Ishikawa (cell line): ENCODE data around the gene PLXDC2.

Experiments
- CEBPB ChIP-seq: IDR thresholded peaks from 2 replicates; pipeline ENCODE4 v1.6.1; 2012
- CREB1 ChIP-seq: IDR thresholded peaks from 2 replicates; pipeline ENCODE4 v1.6.1; 2012; ENCODE audit warnings: low read depth
- EGR1 ChIP-seq: IDR thresholded peaks from 2 replicates; pipeline ENCODE4 v1.6.1; 2012
- EP300 ChIP-seq: IDR thresholded peaks from 2 replicates; pipeline ENCODE4 v1.6.1; 2012; ENCODE audit warnings: borderline replicate concordance
- FOXM1 ChIP-seq: IDR thresholded peaks from 2 replicates; pipeline ENCODE4 v1.6.1; 2012; ENCODE audit warnings: low read depth, borderline replicate concordance
- MAX ChIP-seq: IDR thresholded peaks from 2 replicates; pipeline ENCODE4 v1.6.1; 2012
- NFIC ChIP-seq: IDR thresholded peaks from 2 replicates; pipeline ENCODE4 v1.6.1; 2012
- RAD21 ChIP-seq: IDR thresholded peaks from 2 replicates; pipeline ENCODE4 v1.6.1; 2012; ENCODE audit warnings: low read depth
- TAF1 ChIP-seq: IDR thresholded peaks from 2 replicates; pipeline ENCODE4 v1.6.1; 2012; ENCODE audit warnings: low read depth, mild to moderate bottlenecking
- TCF12 ChIP-seq: IDR thresholded peaks from 2 replicates; pipeline ENCODE4 v1.6.1; 2012; ENCODE audit warnings: low read depth
- TEAD4 ChIP-seq: IDR thresholded peaks from 2 replicates; pipeline ENCODE4 v1.6.1; 2012
- YY1 ChIP-seq: IDR thresholded peaks from 2 replicates; pipeline ENCODE4 v1.6.1; 2012; ENCODE audit warnings: low read depth
- ZBTB7A ChIP-seq: IDR thresholded peaks from 2 replicates; pipeline ENCODE4 v1.6.1; 2012; ENCODE audit warnings: low read depth
- TF ChIP-seq, protein P1 (sequence below): IDR thresholded peaks from 2 replicates; pipeline ENCODE4 v1.6.1; 2012; ENCODE audit warnings: low read depth, mild to moderate bottlenecking
- TF ChIP-seq, protein P2 (sequence below): IDR thresholded peaks from 2 replicates; pipeline ENCODE4 v1.6.1; 2012

Gene PLXDC2

GRCh38 chr10:20173046-20173445 is 356.8 kb downstream of the PLXDC2 start:
- no peak for TF ChIP-seq FOXM1
- TF ChIP-seq EGR1: no peak
- no peak for TF ChIP-seq ZBTB7A
- no peak for TF ChIP-seq CEBPB
- no peak for TF ChIP-seq YY1
- no peak for TF ChIP-seq RAD21
- TF ChIP-seq, protein P1, sequence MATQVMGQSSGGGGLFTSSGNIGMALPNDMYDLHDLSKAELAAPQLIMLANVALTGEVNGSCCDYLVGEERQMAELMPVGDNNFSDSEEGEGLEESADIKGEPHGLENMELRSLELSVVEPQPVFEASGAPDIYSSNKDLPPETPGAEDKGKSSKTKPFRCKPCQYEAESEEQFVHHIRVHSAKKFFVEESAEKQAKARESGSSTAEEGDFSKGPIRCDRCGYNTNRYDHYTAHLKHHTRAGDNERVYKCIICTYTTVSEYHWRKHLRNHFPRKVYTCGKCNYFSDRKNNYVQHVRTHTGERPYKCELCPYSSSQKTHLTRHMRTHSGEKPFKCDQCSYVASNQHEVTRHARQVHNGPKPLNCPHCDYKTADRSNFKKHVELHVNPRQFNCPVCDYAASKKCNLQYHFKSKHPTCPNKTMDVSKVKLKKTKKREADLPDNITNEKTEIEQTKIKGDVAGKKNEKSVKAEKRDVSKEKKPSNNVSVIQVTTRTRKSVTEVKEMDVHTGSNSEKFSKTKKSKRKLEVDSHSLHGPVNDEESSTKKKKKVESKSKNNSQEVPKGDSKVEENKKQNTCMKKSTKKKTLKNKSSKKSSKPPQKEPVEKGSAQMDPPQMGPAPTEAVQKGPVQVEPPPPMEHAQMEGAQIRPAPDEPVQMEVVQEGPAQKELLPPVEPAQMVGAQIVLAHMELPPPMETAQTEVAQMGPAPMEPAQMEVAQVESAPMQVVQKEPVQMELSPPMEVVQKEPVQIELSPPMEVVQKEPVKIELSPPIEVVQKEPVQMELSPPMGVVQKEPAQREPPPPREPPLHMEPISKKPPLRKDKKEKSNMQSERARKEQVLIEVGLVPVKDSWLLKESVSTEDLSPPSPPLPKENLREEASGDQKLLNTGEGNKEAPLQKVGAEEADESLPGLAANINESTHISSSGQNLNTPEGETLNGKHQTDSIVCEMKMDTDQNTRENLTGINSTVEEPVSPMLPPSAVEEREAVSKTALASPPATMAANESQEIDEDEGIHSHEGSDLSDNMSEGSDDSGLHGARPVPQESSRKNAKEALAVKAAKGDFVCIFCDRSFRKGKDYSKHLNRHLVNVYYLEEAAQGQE: no peak
- TF ChIP-seq, protein P2, sequence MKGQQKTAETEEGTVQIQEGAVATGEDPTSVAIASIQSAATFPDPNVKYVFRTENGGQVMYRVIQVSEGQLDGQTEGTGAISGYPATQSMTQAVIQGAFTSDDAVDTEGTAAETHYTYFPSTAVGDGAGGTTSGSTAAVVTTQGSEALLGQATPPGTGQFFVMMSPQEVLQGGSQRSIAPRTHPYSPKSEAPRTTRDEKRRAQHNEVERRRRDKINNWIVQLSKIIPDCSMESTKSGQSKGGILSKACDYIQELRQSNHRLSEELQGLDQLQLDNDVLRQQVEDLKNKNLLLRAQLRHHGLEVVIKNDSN: no peak
- TF ChIP-seq TAF1: no peak
- TF ChIP-seq CREB1: no peak
- no peak for TF ChIP-seq TEAD4

- TF ChIP-seq YY1 (no peak), TCF12 (no peak), FOXM1 (no peak), NFIC (no peak), ZBTB7A (no peak), TEAD4 (no peak), CEBPB (no peak), TAF1 (no peak), RAD21 (no peak), CREB1 (no peak), EGR1 (no peak), EP300 (no peak), MAX (no peak)
- TF ChIP-seq, protein P2: no peak
- TF ChIP-seq, protein P1: no peak
These were observed 359.5 kb downstream of the PLXDC2 start for GRCh38 chr10:20175719-20176118.

DNA sequence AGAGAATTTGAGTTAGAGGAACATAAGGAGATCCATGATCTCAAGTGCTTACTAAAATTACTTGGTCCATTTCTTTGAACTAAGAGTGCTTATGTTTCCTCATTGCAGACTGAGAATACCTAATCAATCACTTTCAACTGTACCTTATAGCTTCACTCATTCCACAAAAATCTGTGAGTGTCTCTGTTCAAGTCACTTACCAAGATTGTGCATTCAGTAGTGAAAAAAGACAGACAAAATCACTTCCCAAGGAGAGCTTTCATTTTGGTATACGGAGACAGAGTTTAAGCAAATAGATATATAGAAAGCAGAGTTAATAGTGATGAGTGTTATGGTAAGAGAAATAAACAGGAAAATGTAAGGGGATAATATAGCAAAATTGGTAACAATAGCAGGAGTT is 364.5 kb downstream of the PLXDC2 start:
- TF ChIP-seq CREB1 (no peak), EP300 (no peak), RAD21 (no peak), TCF12 (no peak), FOXM1 (no peak), TEAD4 (no peak), YY1 (no peak), NFIC (no peak), ZBTB7A (no peak), EGR1 (no peak), CEBPB (no peak)
- TF ChIP-seq, protein P1: no peak

DNA sequence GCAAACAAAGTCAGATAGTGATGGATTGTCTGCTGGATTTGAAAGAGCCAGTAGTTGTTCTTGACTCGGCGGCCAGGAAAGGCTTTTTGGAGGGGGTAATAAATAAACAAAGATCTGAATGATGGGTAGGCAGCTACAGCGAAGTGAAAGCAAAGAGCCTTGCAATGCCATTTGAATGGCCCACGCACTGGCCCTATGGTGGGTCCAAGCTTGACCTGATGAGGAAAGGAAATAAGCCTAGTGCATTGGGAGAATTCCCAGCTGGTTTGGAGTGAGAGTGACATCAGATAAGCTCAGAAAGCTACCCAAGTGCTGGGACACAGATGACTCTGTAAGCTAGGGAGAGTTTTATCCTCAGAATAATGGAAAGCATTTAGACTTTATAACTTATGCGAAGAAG is 365.2 kb downstream of the PLXDC2 start:
- TF ChIP-seq MAX: no peak
- no peak for TF ChIP-seq TEAD4
- no peak for TF ChIP-seq YY1
- no peak for TF ChIP-seq CEBPB
- no peak for TF ChIP-seq CREB1
- no peak for TF ChIP-seq TAF1
- no peak for TF ChIP-seq ZBTB7A
- TF ChIP-seq FOXM1: no peak
- TF ChIP-seq NFIC: no peak
- TF ChIP-seq RAD21: no peak
- TF ChIP-seq TCF12: no peak
- TF ChIP-seq, protein P2: no peak
- TF ChIP-seq EP300: no peak
- TF ChIP-seq, protein P1: no peak
- TF ChIP-seq EGR1: no peak
